ENCODE measurements around the gene ERI3. TPM values are rescaled to one million over a fixed set of nuclear protein-coding genes. Genes with fewer than 3 reads are reported as not detected.

The ERI3 gene
- total and polyA plus RNA-seq, 2 of the 13 experiments (the other 11 are each of a cell fraction or from before 2014, with no cell fraction given), result 35.6 to 35.9 TPM

GRCh38 chr1:44239331-44239960 is 115.6 kb downstream of the ERI3 start (continued):
- no peak for TF ChIP-seq HCFC1 (IDR thresholded peaks at IDR 0.05; ENCODE audit: low read depth, low read length)
- TF ChIP-seq ZNF710 (CRISPR knock-in tag; IDR thresholded peaks at IDR 0.05; ENCODE audit: borderline replicate concordance), result no peak
- TF ChIP-seq PAWR (CRISPR knock-in tag; IDR thresholded peaks at IDR 0.05; ENCODE audit: borderline replicate concordance), result no peak
- TF ChIP-seq, protein P1, sequence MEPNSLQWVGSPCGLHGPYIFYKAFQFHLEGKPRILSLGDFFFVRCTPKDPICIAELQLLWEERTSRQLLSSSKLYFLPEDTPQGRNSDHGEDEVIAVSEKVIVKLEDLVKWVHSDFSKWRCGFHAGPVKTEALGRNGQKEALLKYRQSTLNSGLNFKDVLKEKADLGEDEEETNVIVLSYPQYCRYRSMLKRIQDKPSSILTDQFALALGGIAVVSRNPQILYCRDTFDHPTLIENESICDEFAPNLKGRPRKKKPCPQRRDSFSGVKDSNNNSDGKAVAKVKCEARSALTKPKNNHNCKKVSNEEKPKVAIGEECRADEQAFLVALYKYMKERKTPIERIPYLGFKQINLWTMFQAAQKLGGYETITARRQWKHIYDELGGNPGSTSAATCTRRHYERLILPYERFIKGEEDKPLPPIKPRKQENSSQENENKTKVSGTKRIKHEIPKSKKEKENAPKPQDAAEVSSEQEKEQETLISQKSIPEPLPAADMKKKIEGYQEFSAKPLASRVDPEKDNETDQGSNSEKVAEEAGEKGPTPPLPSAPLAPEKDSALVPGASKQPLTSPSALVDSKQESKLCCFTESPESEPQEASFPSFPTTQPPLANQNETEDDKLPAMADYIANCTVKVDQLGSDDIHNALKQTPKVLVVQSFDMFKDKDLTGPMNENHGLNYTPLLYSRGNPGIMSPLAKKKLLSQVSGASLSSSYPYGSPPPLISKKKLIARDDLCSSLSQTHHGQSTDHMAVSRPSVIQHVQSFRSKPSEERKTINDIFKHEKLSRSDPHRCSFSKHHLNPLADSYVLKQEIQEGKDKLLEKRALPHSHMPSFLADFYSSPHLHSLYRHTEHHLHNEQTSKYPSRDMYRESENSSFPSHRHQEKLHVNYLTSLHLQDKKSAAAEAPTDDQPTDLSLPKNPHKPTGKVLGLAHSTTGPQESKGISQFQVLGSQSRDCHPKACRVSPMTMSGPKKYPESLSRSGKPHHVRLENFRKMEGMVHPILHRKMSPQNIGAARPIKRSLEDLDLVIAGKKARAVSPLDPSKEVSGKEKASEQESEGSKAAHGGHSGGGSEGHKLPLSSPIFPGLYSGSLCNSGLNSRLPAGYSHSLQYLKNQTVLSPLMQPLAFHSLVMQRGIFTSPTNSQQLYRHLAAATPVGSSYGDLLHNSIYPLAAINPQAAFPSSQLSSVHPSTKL (CRISPR knock-in tag; IDR thresholded peaks at IDR 0.05), result peak; percentile 10; the same call in 1 of the 2 replicates
- TF ChIP-seq KDM3A (CRISPR knock-in tag; IDR thresholded peaks at IDR 0.05; ENCODE audit: low read depth), result no peak
- peak; percentile 33; the same call in 1 of the 2 replicates for TF ChIP-seq MTA1 (CRISPR knock-in tag; IDR thresholded peaks at IDR 0.05; ENCODE audit: borderline replicate concordance)
- TF ChIP-seq, protein P2, sequence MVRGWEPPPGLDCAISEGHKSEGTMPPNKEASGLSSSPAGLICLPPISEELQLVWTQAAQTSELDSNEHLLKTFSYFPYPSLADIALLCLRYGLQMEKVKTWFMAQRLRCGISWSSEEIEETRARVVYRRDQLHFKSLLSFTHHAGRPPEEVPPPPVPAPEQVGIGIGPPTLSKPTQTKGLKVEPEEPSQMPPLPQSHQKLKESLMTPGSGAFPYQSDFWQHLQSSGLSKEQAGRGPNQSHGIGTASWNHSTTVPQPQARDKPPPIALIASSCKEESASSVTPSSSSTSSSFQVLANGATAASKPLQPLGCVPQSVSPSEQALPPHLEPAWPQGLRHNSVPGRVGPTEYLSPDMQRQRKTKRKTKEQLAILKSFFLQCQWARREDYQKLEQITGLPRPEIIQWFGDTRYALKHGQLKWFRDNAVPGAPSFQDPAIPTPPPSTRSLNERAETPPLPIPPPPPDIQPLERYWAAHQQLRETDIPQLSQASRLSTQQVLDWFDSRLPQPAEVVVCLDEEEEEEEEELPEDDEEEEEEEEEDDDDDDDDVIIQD (CRISPR knock-in tag; IDR thresholded peaks at IDR 0.05; ENCODE audit: low read depth), result no peak
- TF ChIP-seq NFE2 (CRISPR knock-in tag; IDR thresholded peaks at IDR 0.05), result no peak
- no peak for TF ChIP-seq SIN3A (IDR thresholded peaks at IDR 0.05; ENCODE audit: borderline replicate concordance, low read depth, low read length)
- 0 out of 2 replicates have a peak, but pooled peaks have one; percentile 42 for TF ChIP-seq ZBTB7B (CRISPR knock-in tag; IDR thresholded peaks at IDR 0.05)
- no peak for TF ChIP-seq KAT7 (CRISPR knock-in tag; IDR thresholded peaks at IDR 0.05; ENCODE audit: borderline replicate concordance)
- TF ChIP-seq HOXA3 (CRISPR knock-in tag; IDR thresholded peaks at IDR 0.05), result no peak
- TF ChIP-seq, protein P3, sequence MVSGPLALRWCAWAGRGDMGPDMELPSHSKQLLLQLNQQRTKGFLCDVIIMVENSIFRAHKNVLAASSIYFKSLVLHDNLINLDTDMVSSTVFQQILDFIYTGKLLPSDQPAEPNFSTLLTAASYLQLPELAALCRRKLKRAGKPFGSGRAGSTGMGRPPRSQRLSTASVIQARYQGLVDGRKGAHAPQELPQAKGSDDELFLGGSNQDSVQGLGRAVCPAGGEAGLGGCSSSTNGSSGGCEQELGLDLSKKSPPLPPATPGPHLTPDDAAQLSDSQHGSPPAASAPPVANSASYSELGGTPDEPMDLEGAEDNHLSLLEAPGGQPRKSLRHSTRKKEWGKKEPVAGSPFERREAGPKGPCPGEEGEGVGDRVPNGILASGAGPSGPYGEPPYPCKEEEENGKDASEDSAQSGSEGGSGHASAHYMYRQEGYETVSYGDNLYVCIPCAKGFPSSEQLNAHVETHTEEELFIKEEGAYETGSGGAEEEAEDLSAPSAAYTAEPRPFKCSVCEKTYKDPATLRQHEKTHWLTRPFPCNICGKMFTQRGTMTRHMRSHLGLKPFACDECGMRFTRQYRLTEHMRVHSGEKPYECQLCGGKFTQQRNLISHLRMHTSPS (CRISPR knock-in tag; IDR thresholded peaks at IDR 0.05; ENCODE audit: low read depth), result no peak
- TF ChIP-seq, protein P4, sequence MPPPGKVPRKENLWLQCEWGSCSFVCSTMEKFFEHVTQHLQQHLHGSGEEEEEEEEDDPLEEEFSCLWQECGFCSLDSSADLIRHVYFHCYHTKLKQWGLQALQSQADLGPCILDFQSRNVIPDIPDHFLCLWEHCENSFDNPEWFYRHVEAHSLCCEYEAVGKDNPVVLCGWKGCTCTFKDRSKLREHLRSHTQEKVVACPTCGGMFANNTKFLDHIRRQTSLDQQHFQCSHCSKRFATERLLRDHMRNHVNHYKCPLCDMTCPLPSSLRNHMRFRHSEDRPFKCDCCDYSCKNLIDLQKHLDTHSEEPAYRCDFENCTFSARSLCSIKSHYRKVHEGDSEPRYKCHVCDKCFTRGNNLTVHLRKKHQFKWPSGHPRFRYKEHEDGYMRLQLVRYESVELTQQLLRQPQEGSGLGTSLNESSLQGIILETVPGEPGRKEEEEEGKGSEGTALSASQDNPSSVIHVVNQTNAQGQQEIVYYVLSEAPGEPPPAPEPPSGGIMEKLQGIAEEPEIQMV (CRISPR knock-in tag; IDR thresholded peaks at IDR 0.05; ENCODE audit: low read depth), result no peak
- TF ChIP-seq ZNF432 (CRISPR knock-in tag; IDR thresholded peaks at IDR 0.05; ENCODE audit: borderline replicate concordance), result no peak
- TF ChIP-seq FOXJ3 (CRISPR knock-in tag; IDR thresholded peaks at IDR 0.05; ENCODE audit: borderline replicate concordance), result no peak
- TF ChIP-seq EEA1 (CRISPR knock-in tag; IDR thresholded peaks at IDR 0.05; ENCODE audit: borderline replicate concordance), result no peak
- no peak for TF ChIP-seq SNAPC2 (CRISPR knock-in tag; IDR thresholded peaks at IDR 0.05)
